Vagina (tissue), 2 donors: ENCODE data around the gene KCNC1.

Experiments used
- CTCF ChIP-seq, 3 experiments: fragments of 450-650 bp in 2 of 3; fragments of 200-600 bp in 1 of 3; sonication (generic) in 1 of 3; IDR thresholded peaks; one replicate each; pipeline ENCODE4 v1.5.1; 2017 to 2019; ENCODE audit warnings: antibody characterized with exemption in 3 of 3, mild to moderate bottlenecking in 2 of 3, moderate library complexity in 2 of 3
- POLR2AphosphoS5 ChIP-seq, 2 donors: sonication (generic); formaldehyde crosslinking; IDR thresholded peaks; one replicate each; pipeline ENCODE4 v1.9.0; 2017; ENCODE audit warnings: antibody characterized with exemption in 2 of 2, mild to moderate bottlenecking in 2 of 2, low read depth in 1 of 2; ENCODE audit not compliant: insufficient read depth in 1 of 2

GRCh38 chr11:17762309-17762974 lies 27.9 kb downstream of the KCNC1 start:
- TF ChIP-seq POLR2AphosphoS5 (IDR thresholded peaks at IDR 0.05; ENCODE audit: insufficient read depth in 1 of 2, low read depth in 1 of 2) (no peak), CTCF (IDR thresholded peaks at IDR 0.05) (no peak)
